ENCODE results near the gene PTPRN. TPM values are rescaled to one million over a fixed set of nuclear protein-coding genes. Genes with fewer than 3 reads are reported as not detected.

The PTPRN gene
- total RNA-seq, 4 donors from 2014 or later, result not detected

GRCh38 chr2:219274361-219274921 lies 34.8 kb downstream of the PTPRN start:
- TF ChIP-seq POLR2A (IDR thresholded peaks at IDR 0.05), result no peak
- no peak for TF ChIP-seq EP300 (IDR thresholded peaks at IDR 0.05)
- TF ChIP-seq, protein P1, sequence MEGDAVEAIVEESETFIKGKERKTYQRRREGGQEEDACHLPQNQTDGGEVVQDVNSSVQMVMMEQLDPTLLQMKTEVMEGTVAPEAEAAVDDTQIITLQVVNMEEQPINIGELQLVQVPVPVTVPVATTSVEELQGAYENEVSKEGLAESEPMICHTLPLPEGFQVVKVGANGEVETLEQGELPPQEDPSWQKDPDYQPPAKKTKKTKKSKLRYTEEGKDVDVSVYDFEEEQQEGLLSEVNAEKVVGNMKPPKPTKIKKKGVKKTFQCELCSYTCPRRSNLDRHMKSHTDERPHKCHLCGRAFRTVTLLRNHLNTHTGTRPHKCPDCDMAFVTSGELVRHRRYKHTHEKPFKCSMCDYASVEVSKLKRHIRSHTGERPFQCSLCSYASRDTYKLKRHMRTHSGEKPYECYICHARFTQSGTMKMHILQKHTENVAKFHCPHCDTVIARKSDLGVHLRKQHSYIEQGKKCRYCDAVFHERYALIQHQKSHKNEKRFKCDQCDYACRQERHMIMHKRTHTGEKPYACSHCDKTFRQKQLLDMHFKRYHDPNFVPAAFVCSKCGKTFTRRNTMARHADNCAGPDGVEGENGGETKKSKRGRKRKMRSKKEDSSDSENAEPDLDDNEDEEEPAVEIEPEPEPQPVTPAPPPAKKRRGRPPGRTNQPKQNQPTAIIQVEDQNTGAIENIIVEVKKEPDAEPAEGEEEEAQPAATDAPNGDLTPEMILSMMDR (IDR thresholded peaks at IDR 0.05), result no peak
- Histone ChIP-seq H3K4me1 (peaks cover 0 to 16% (median 11%) of the 10 kb centered on the region in 4 donors), H3K36me3 (no peaks in the 10 kb centered on the region), H3K27ac (no peak overlapping the region), H3K9me3 (no peaks in the 10 kb centered on the region), H3K4me3 (no peak overlapping the region), H3K27me3 (no peaks in the 10 kb centered on the region)
- DNase-seq (ENCODE audit: low spot score in 2 of 2), result no peak
- 13 to 48% methylated on average over 3 to 6 of the region's 6 CpGs for WGBS, 2 donors

DNA sequence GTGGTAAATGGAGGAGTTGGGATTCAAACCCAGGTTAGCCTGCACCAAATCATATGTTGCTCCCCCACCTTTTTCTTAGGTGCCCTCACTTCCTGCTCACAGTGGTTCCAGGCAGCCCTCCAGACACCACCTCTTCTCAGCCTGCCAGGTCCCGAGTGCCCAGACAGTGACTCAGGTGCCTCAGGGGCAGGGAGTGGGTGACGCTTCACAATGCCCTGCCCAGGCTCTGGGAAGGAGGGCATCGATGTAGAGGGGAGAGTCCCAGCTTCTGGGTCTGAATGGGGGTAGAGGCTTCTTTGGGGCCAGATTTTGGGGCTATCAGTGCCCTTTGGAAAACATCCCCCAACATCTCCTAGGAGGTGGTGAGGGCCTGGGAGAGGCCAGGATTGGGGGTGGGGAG lies 35.3 kb downstream of the PTPRN start:
- Histone ChIP-seq H3K27ac (no peak overlapping the region), H3K36me3 (no peaks in the 10 kb centered on the region), H3K27me3 (no peaks in the 10 kb centered on the region), H3K4me3 (no peak overlapping the region), H3K4me1 (peaks cover 0 to 16% (median 11%) of the 10 kb centered on the region in 4 donors), H3K9me3 (no peaks in the 10 kb centered on the region)
- 83 to 84% methylated on average over 3 of the region's 3 CpGs for WGBS, 2 donors
- TF ChIP-seq EP300 (IDR thresholded peaks at IDR 0.05) (no peak), POLR2A (IDR thresholded peaks at IDR 0.05) (no peak)
- TF ChIP-seq, protein P1 (IDR thresholded peaks at IDR 0.05), result no peak
- DNase-seq (ENCODE audit: low spot score in 2 of 2), result no peak

GRCh38 chr2:219272995-219273394 lies 36.2 kb downstream of the PTPRN start:
- Histone ChIP-seq H3K4me3 (no peak overlapping the region), H3K9me3 (no peaks in the 10 kb centered on the region), H3K27me3 (no peaks in the 10 kb centered on the region), H3K27ac (no peak overlapping the region), H3K36me3 (no peaks in the 10 kb centered on the region), H3K4me1 (peaks cover 0 to 7% (median 2%) of the 10 kb centered on the region in 4 donors)
- TF ChIP-seq POLR2A (IDR thresholded peaks at IDR 0.05) (no peak), EP300 (IDR thresholded peaks at IDR 0.05) (no peak)
- TF ChIP-seq, protein P1 (IDR thresholded peaks at IDR 0.05), result no peak
- DNase-seq (ENCODE audit: low spot score in 2 of 2), result no peak
- WGBS, 2 donors, result 66 to 78% methylated on average over 2 of the region's 2 CpGs

GRCh38 chr2:219272356-219272755 lies 36.8 kb downstream of the PTPRN start:
- TF ChIP-seq, protein P1 (IDR thresholded peaks at IDR 0.05), result no peak
- TF ChIP-seq EP300 (IDR thresholded peaks at IDR 0.05), result no peak
- TF ChIP-seq POLR2A (IDR thresholded peaks at IDR 0.05), result no peak
- Histone ChIP-seq H3K9me3 (no peaks in the 10 kb centered on the region), H3K27ac (no peak overlapping the region), H3K27me3 (no peaks in the 10 kb centered on the region), H3K4me1 (peaks cover 0 to under 1% (median 0%) of the 10 kb centered on the region in 4 donors), H3K36me3 (no peaks in the 10 kb centered on the region), H3K4me3 (no peak overlapping the region)
- DNase-seq (ENCODE audit: low spot score in 2 of 2), result no peak
- WGBS, 2 donors, result 82 to 89% methylated on average over 4 of the region's 4 CpGs

DNA sequence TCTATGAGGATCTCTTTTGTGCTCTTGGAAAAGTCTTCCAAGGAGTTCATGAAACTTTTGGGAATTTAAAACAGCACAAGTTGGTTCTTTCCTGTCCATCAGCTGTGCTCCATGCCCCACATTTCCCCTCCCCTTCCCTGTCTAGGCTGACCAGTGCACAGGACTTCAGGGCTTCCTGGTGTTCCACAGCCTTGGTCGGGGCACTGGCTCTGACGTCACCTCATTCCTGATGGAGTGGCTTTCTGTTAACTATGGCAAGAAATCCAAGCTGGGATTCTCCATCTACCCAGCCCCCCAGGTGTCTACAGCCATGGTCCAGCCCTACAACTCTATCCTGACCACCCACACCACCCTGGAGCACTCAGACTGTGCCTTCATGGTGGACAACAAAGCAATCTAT lies 38.2 kb downstream of the PTPRN start:
- no peak for DNase-seq (ENCODE audit: low spot score in 2 of 2)
- 54 to 88% methylated on average over 2 of the region's 2 CpGs for WGBS, 2 donors

More for the DNA sequence above, 38.2 kb downstream of the PTPRN start:
- no peaks in the 10 kb centered on the region for H3K4me1 ChIP-seq
- TF ChIP-seq POLR2A (IDR thresholded peaks at IDR 0.05) (no peak), EP300 (IDR thresholded peaks at IDR 0.05) (no peak)
- TF ChIP-seq, protein P1 (IDR thresholded peaks at IDR 0.05), result no peak
- H3K27me3 ChIP-seq, result no peaks in the 10 kb centered on the region
- no peak overlapping the region for H3K27ac ChIP-seq
- no peaks in the 10 kb centered on the region for H3K9me3 ChIP-seq
- no peaks in the 10 kb centered on the region for H3K36me3 ChIP-seq
- no peak overlapping the region for H3K4me3 ChIP-seq

Measured in tibial nerve (tissue), 4 donors.